ENCODE measurements around the gene HAO2. TPM values are rescaled to one million over a fixed set of nuclear protein-coding genes. Genes with fewer than 3 reads are reported as not detected.

HAO2 gene
- total RNA-seq, 1 experiment from 2014 or later: 0.13 TPM

DNA sequence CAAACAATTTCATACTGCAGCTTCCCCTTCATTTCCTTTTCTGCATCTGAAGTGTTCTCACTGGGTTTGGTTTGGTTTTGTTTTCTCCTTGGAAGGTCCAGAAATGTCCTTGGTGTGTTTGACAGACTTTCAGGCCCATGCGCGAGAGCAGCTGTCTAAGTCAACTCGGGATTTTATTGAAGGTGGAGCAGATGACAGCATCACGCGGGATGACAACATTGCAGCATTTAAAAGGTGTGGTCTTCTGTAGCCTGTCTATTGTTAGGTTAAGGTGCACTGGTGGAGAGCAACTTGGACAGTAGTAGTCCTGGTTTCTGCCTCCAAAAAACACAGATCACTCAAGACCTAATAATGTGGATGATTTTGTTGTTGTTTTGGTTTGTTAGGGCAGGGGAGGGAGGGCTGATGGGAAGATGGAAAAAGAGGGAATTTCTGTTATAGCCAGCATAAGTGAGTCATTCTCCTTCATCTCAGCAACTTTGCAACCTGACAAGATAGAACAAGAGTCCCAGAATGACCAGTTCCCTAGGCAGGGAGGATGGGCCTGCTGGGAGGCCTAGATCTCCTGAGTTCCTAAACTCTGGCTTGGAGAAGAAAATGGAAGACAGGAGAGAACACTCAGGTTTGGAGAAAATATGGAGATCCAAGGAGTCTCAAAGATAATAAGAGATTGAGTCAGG lies 12.5 kb downstream of the HAO2 start:
- H3K27me3 ChIP-seq (ENCODE audit: insufficient read depth, low read length): no peaks in the 10 kb centered on the region; the same call in 1 of the 2 replicates

More for the DNA sequence above, 12.5 kb downstream of the HAO2 start:
- no peak overlapping the region for H4K8ac ChIP-seq (replicated peaks; ENCODE audit: insufficient read length, low read depth, low read length)
- no peak overlapping the region for H2AFZ ChIP-seq (ENCODE audit: low read length)
- H3K23me2 ChIP-seq (ENCODE audit: insufficient read length, low read depth, low read length, poor library complexity, severe bottlenecking): no peaks in the 10 kb centered on the region
- no peak overlapping the region for H2BK20ac ChIP-seq (ENCODE audit: low read depth, low read length, poor library complexity, severe bottlenecking)
- no peak overlapping the region for H3K4ac ChIP-seq (ENCODE audit: low read depth, low read length)
- no peaks in the 10 kb centered on the region for H3K4me1 Mint-ChIP-seq
- H3K18ac ChIP-seq (ENCODE audit: insufficient read length, low read depth, low read length): no peak overlapping the region
- H3K14ac ChIP-seq (ENCODE audit: insufficient read depth, low read length): no peak overlapping the region
- H3T11ph ChIP-seq (ENCODE audit: low read length): no peak overlapping the region
- TF ChIP-seq, protein P1, sequence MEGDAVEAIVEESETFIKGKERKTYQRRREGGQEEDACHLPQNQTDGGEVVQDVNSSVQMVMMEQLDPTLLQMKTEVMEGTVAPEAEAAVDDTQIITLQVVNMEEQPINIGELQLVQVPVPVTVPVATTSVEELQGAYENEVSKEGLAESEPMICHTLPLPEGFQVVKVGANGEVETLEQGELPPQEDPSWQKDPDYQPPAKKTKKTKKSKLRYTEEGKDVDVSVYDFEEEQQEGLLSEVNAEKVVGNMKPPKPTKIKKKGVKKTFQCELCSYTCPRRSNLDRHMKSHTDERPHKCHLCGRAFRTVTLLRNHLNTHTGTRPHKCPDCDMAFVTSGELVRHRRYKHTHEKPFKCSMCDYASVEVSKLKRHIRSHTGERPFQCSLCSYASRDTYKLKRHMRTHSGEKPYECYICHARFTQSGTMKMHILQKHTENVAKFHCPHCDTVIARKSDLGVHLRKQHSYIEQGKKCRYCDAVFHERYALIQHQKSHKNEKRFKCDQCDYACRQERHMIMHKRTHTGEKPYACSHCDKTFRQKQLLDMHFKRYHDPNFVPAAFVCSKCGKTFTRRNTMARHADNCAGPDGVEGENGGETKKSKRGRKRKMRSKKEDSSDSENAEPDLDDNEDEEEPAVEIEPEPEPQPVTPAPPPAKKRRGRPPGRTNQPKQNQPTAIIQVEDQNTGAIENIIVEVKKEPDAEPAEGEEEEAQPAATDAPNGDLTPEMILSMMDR (conservative IDR thresholded peaks at IDR 0.05): no peak
- H3K23ac ChIP-seq (ENCODE audit: insufficient read length, low read depth, low read length): no peak overlapping the region
- no peaks in the 10 kb centered on the region for H3K79me1 ChIP-seq (ENCODE audit: insufficient read depth, low read depth, low read length, poor library complexity, severe bottlenecking)
- H3K4me1 ChIP-seq (ENCODE audit: insufficient read depth, low read length): no peaks in the 10 kb centered on the region; the same call in 1 of the 2 replicates
- no peak overlapping the region for H3K9ac ChIP-seq (ENCODE audit: extremely low read depth, insufficient read length, low read length)
- no peaks in the 10 kb centered on the region for H4K20me1 ChIP-seq (ENCODE audit: control insufficient read depth, insufficient read depth, insufficient read length)
- H3K27ac ChIP-seq (ENCODE audit: insufficient read length, low read depth, low read length): no peak overlapping the region
- H3K56ac ChIP-seq (ENCODE audit: insufficient read length, low read depth, low read length): no peak overlapping the region
- no peaks in the 10 kb centered on the region; the same call in 1 of the 2 replicates for H3K27me3 Mint-ChIP-seq (ENCODE audit: low read depth)
- H3K36me3 Mint-ChIP-seq (ENCODE audit: insufficient read depth in 1 of 3, low read depth in 3 of 3): no peaks in the 10 kb centered on the region
- H3K4me2 ChIP-seq (ENCODE audit: insufficient read depth, insufficient read length, low read length): no peak overlapping the region
- H3K79me2 ChIP-seq (ENCODE audit: insufficient read depth, low read length): no peaks in the 10 kb centered on the region
- DNase-seq: no peak
- no peak overlapping the region for H2AK5ac ChIP-seq (ENCODE audit: insufficient read length, low read length)
- no CpG with 5 or more reads among the region's 5 CpGs for WGBS (ENCODE audit: extremely low coverage, insufficient read length, low lambda C conversion rate)
- no peak overlapping the region for H3K27ac Mint-ChIP-seq
- no peak overlapping the region for H2BK12ac ChIP-seq (ENCODE audit: insufficient read length, low read depth, low read length)
- H2BK15ac ChIP-seq (ENCODE audit: low read depth, low read length): no peak overlapping the region
- no peak overlapping the region for H4K5ac ChIP-seq (ENCODE audit: insufficient read length, low read depth, low read length)
- H2BK5ac ChIP-seq (ENCODE audit: insufficient read length, low read length): no peak overlapping the region
- H3K9me3 ChIP-seq (ENCODE audit: control insufficient read depth, low read depth, low read length): no peaks in the 10 kb centered on the region
- no peak overlapping the region for H2BK120ac ChIP-seq (ENCODE audit: low read depth, low read length, poor library complexity, severe bottlenecking)
- H3K9me3 Mint-ChIP-seq: peaks cover 0 to 3% of the 10 kb centered on the region in 2 experiments; a peak in 4 of 5 replicates
- no peak overlapping the region for H4K91ac ChIP-seq (ENCODE audit: insufficient read length, low read depth, low read length)
- no peak overlapping the region for H3K4me3 Mint-ChIP-seq
